Measurements from ENCODE around the gene RBM11.

DNA sequence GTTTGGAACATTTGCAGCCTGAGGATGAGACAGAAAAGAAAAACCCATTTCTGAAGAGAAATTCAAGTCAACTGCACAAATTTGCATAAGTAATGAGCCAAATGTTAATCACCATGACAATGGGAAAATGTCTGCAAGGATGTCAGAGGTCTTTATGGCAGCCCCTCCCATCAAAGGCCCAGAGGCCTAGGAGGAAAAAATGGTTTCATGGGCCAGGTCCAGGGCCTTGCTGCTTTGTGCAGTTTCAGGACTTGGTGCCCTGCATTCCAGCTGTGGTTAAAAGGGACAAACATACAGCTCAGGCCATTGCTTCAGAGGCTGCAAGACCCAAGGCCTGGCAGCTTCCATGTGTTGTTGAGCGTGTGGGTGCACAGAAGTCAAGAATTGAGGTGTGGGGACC, 13.4 kb downstream of the RBM11 start:
- TF ChIP-seq, protein P1, sequence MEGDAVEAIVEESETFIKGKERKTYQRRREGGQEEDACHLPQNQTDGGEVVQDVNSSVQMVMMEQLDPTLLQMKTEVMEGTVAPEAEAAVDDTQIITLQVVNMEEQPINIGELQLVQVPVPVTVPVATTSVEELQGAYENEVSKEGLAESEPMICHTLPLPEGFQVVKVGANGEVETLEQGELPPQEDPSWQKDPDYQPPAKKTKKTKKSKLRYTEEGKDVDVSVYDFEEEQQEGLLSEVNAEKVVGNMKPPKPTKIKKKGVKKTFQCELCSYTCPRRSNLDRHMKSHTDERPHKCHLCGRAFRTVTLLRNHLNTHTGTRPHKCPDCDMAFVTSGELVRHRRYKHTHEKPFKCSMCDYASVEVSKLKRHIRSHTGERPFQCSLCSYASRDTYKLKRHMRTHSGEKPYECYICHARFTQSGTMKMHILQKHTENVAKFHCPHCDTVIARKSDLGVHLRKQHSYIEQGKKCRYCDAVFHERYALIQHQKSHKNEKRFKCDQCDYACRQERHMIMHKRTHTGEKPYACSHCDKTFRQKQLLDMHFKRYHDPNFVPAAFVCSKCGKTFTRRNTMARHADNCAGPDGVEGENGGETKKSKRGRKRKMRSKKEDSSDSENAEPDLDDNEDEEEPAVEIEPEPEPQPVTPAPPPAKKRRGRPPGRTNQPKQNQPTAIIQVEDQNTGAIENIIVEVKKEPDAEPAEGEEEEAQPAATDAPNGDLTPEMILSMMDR (IDR thresholded peaks at IDR 0.05; ENCODE audit: low read depth, low read length, poor library complexity, severe bottlenecking), result no peak
- TF ChIP-seq EZH2phosphoT487 (IDR thresholded peaks at IDR 0.05; ENCODE audit: borderline replicate concordance, low read length), result no peak
